CD4-positive, alpha-beta T cell treated with Interleukin-15 for 4 hours (primary cell): ENCODE measurements around the gene HPCAL1.

Experiments
- DNase-seq: peaks from one replicate; pipeline ENCODE4 v3.0.0-alpha.2; 2020; ENCODE audit warnings: low spot score

HPCAL1 gene

DNA sequence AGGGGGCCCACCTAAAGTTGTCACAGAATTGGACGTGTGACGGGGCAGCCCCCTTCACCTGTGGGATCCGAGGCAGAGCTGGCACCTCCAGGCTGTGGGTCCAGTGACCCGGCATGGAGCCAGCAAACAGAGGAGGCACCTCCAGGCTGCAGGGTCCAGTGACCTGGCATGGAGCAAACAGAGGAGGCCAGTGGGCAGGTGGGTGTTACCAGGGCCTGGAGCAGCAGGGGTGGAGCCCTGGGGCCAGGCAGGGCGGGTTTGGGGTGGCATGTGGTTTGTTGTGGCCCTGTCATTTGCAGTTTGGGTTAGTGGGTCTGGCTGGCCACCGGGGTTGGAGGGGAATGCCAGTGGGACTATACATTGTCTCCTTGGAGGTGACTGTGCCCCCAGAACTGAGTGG is 68.2 kb downstream of the HPCAL1 start:
- no peak for DNase-seq

DNA sequence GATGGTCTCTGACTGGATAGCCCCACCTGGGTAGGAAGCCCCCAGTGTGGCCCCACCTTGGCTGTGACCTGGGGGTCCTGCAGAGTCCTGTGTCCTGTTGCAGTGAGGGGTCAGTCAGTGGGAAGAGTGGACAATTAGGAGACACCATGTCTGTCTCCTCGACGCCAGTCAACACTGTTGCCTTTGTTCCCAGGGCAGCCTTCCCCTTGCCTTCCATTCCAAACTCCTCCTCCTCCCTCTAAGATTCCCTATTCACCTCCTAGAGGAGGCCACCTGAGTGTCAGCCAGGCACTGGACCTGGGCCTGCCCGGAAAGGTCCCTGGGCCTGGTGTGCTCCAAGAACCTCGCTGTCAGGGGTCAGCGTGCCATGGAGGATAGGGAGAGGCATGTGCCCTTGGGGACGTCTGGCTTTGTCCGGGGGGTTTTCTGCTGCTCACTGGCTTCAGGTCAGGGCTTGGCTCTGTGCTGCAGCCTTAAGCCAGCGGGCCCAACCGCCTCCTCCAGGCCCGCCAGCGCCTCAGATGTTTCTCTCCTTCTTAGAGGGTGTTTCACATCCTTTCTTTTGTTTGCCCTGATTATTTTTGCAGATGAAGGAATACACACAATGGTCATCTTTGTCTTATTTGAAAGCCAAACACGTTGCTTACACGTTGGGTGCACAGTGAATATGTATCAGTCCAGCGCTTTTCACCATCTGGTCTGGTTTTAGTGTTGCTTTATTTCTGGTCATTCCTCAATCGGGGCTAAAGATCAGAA is 68.9 kb downstream of the HPCAL1 start:
- no peak for DNase-seq

DNA sequence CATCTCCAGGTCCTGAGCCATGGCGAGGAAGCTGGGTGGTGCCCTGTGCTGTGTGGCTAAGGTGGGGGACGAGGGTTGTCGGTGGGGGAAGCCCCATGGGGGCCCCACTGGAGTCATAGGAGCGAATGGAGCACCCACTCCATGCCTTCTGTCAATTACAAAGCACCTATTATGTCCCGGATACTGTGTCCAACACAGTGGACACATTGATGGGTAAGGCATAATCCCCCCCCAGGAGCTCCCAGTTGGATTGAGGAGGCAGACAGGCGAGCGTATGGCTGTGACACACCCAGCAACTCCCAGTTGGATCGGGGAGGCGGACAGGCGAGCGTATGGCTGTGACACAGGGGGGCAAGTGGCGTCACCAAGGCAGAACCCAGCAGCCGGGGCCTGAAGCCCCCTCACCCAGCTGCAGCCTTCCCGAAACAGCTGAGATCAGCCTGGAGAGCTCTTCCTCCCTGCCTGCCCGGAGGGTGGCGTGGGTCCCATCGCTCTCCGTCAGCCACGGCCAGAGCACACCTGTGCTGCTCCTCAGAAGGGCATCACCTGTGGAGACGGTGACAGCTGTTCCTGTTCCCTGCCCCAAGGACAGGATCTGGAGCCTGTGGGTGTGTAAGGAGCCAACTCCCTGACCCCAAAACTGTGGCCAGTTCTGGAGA is 69.6 kb downstream of the HPCAL1 start:
- DNase-seq = no peak

DNA sequence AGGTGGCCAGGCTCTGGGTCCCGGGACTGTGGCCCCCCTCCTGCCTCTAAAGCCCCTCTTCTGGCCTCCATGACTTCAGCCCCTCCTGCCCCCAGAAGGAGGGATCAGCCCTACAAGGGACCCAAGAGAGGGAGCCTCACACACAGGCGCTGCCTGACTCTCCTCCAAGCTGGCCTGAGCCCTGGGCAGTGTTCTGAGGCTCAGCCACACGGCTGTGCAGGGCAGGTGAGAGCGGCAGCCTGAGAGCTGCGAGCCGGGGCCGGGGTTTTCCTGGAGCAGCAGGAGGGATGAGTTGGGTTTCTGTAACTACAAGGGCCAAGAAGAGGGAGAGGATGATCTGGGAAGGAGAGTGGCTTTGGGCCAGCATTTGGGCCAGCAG is 70.1 kb downstream of the HPCAL1 start:
- DNase-seq = no peak

DNA sequence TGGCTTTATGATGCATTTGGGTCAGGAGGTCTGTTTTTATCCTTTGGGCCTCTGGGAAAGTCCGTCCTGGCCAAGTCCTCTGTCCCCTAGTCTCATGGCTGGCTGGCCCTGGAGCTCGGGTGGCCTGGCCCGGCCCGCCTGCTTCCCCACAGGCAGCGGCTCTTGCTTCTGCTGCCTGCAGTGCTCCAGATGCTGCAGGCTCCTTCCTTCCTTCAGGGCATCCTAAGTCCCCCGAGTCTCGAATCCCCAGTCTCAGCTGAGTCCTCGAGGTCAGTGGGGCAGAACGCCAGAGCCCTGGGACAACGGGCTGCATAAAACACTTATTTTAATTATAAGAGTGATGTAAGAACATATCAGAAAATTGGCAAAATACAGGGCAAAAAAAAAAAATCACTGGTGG is 71.2 kb downstream of the HPCAL1 start:
- no peak for DNase-seq

DNA sequence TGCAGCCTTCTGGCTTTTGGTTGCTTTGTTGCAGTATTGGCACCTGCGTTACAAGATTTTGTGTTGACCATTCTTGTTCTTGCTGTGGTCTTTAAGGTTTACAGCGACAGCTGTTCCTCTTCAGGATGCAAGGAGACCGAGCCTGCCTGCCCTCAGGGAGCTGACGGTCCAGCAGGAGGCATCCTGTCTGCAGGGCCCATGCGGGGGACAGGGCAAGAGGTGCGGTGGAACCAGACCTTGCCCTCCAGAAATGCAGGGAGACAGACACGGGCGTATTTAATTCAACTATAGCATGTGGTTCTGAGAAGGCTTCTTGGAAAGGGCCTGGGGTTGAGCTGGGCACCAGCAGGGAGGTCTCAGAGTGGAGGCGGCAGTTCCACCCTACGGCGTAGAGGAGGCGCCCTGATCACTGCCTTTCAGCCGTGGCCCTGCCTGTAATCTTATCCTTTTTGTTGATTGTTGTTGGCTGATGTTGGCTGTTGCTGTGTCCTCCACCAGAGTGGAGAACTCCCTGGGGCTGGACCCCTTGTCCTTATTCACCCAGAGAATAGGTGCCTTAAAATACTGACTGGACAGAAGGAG is 71.7 kb downstream of the HPCAL1 start:
- no peak for DNase-seq

DNA sequence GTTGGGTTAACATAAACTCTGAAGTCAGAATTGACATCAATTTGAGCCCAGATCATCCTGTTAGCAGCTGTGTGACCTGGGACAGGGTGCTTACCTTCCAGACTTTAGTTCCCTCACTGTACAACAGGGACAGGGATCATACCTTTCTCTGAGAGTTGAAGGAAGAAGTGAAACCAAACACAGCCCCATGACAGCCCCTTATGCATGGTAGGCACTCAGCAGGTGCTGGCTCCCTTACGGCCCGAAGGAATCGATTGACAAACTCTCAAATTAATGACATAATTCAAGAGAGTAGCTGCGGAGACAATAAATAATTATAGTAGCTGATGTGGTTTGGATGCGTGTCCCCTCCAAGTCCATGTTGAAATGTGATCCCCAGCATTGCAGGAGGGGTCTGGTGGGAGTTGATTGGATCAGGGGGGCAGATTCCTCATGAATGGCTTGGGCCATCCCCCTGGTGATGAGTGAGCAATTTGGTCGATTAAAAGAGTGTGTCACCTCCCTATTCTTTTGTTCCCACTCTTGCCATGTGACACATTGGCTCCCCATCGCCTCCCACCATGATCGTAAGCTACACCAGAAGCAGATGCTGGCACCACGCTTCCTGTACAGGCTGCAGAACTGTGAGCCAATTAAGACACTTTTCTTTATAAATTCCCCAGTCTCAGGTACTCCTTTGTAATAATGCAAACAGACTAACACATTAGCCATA is 73.0 kb downstream of the HPCAL1 start:
- no peak for DNase-seq

DNA sequence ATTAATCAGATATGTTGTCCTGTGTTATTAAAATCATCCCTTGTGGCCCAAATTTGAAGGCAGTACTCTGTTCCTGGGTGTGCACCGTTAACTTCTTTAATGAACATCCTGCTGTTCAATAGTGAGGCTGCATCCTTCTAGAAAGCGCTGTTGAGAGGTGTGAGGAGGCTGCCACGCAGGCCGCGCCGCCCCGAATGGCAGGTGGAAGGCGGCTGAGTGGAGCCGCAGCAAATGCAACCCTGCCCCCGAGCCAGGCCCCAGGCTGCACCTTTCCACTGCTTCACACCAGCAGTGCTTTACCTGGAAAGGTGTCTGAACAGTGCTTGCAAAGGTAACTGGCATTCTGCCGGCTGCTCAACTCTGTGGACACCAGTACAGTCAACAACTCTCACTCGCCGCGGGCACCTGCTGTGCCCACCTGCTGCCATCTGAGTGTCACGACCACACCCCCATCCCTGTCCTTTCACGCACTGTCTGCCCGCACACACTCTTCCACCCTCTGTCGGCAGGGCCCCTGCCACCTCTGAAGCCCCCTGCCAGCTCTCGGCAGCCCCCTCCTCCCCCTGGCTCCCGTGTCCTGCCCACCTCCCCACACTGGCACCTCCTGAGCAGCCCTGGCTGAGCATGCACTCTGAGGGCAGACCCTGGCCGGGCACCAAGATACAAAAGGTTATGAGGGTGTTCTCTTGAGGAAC is 74.5 kb downstream of the HPCAL1 start:
- no peak for DNase-seq

DNA sequence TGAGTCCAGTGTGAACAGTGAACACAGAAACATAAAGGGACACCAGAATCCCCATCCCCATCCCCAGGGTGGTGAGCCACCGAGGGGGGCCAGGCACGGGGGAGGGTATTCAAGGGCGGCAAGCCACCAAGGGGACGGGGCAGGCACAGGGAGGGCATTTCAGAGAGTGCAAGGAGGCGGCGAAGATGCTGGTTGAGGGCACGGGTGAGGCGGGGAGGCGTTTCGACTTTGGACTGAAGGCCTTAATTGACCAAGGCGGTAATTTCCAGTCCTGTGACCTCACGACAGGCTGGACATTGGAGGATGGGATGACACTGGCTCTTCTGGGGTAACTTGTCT is 75.0 kb downstream of the HPCAL1 start:
- no peak for DNase-seq

DNA sequence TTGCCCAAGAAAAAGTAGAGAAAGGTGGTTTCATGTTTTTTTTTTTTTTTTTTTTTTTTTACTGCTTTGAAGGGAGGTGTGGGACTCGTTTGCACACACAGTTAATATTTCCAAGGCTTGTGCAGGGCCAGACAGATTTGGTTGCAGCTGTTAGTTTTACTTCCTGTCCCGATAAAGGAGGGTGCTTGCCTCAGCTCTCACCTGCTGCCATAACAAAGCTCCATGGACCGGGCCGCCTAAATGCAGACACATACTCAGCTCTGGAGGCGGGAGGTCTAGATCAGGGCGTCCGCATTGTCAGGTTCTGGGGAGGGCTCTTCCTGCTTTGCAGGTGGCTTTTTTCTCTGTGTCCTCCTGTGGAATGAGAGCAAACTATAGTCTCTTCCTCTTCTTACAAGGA is 75.5 kb downstream of the HPCAL1 start:
- no peak for DNase-seq

DNA sequence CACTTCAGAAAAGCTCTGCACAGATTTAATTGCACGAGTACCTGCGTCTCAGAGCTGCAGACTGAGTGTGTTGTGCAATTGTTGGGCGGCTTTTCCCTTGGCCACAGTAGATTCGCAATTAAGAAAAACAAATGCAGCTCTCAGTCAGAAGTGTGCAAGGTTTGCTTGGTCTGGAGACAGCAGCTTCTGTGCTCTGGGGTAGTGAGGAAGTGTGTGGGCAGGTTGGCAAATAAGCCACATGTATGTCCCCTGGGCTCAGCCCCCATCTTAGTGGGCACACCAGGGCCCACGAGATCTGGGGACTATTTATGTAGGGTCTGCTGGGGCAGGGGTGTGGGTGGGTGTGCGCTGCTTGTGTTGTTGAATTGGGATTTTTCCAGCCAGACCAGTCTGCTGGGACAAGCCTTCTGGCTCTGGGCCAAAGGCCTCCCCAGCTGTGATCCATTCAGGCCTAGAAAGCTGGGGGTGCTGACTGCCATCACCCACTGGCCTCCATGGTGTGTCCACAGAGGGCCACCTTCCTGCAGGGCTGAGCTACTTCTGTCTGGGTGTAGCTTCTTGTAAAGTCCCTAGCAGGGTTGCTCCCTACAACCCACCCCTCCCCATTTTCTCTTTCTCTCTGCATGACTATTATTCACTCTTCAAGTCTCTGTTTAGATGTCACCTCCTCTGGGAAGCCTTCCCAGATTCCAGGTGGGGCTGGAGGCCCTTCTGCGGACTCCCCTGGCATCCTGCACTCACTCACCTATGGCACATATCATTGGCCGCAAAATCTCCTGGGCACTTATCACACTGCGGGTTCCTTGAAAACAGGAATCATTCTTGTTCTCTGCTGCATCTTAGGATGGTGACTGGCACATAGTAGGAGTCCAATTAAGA is 77.6 kb downstream of the HPCAL1 start:
- DNase-seq = no peak

DNA sequence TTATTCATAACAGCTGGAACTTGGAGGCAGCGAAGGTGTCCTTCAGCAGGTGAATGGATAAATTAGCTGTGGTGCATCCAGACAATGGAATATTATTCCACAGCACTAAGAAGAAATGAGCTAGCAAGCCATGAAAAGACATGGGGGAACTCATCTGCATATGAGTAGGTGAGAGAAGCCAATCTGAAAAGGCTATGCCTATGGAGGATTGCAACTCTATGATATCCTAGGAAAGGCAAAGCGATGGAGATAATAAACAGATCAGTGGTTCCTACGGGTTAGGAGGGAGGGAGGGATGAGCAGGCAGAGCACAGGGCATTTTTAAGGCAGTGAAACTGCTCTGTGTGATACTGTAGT is 79.3 kb downstream of the HPCAL1 start:
- no peak for DNase-seq

DNA sequence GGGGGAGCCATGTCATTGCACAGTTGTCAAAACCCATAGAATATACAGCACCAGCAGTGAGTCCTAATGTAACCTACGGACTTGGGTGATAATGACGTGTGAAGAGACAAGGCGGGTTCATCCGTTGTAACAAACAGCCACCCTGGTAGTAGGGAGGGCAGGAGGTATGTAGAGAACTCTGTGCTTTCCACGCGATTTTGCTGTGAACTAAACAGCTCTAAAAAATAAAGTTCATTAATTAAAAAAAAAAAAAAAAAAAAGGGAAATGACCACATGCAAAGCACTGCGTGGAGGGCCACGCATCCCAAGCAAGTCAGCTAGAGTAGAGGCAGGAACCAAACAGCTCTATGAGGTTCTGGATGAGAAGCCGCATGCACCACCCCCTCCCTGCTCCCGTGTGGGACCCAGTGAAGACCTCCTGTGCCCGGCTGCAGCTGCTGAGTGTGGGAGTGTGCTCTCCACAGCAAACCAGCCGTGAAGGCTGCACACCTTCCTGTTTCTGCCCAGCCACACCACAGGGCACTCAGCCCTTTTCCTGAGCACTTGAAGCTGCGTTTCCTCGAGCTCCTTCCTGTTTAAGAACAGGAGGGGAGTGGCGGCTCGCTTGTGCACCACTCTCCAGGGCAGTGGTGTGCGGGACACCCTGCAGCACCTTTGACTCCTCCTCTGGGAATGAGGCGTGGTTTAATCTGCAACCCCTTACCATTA is 79.8 kb downstream of the HPCAL1 start:
- peak; percentile 23 for DNase-seq

DNA sequence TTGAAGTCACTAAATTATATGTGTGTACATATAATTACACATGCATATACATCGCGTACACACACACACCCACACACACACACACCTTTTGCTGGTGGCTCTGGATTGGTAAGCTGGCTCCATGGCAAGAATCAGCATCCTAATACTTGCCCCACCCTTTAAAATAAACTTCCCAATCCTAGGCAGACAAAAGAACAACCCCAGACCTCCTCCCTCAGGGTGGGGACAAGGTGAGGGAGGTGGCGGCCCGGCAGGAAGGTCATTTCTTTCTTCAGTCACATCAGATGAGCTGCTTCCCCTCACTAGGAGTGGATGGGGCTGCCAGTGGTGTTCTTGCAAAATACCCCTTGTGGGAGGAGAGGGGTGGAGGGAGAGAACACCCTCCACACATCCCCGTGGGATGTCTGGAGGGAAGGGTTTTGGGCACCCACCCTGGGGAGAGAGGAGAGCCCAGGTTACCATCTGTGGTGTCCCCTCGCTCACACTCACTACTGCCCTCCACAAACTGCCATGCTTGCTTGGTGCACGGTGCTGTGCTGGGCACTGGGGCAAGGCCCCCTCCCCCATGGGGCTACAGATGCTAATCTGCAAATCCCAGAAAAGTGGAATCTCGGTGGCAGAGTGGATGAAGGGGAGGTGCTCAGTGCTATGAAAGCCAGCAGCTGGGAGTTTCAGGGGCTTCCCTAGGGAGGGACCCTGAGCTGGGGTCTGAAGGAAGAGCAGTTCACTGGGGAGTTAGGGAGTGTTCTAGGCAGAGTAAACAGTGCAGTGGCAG is 81.4 kb downstream of the HPCAL1 start:
- no peak for DNase-seq

DNA sequence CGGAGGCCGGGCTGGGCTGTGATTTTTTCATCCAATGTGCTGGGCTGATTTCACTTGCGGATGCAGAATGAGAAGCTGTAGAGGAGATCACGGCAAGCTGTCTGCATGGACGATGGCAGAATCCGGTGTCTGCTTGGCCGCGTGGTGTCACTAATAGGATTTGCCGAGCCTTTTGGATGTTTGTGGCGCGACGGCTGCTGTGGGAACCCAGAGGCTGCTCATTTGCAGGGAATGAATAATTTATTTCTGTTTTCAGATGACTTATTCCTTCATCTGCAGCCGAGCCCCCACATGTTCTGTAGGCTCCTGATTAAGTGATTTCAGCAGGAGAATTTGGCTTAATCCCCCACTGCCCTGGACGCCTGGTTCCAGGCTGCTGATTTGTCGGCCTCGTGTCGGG is 82.8 kb downstream of the HPCAL1 start:
- no peak for DNase-seq

DNA sequence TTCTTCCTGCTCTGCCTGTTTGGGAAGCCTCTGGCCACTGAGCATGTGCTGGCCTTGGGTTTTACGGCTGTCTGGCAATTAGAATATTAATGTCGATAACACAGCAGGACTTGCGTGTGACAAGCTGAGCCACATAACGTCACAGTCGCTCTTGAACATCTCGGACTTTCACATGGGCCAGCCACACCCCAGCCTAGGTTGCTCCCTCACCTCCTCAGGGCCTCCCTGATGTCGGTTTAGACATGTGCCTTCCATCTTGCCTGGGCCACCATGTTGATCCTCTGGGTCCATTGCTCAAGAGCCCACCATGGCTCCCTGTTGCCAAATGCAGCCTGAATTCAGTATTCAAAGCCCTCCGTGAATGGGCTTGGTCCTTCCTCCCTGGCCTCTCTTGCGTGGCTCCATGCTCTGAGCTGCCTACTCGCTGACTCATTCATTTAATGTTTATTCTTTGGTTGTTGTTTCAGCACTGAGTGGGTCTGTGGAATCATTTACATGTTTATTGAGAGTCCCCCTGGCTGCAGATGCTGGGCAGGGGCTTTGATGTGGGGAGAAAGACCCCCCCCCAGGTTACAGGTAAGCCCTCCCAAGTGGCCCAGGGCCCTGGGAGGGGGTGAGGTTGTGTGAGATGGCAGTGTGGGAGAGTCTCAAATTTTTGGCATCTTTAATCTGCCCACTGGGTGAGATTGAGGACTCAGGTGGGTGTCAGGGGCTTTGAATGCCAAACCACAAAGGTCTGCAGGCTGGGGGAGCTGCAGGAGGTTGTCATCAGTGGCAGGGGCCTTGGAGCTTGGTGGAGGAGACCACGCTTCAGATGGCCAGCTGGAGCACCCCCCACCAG is 83.4 kb downstream of the HPCAL1 start:
- no peak for DNase-seq

DNA sequence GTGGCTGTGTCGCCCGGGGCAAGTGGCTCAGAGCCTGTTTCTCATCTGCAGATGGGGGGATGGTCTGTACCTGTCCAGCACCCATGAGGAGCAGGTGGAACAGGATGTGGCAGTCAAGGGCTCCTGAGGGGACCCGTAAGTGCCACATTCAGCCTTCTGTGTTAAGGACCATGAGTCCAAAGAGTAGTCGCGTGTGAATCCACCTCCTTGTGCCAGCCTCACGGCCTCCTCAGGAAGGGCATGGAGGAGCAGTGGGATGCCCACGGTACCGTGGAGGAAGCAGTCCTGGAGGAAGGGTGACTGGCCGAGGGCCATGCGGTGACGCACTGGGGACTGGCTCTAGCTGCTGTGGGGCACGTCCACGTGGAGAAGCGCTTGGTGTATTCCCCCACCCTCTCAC is 84.3 kb downstream of the HPCAL1 start:
- DNase-seq = no peak

DNA sequence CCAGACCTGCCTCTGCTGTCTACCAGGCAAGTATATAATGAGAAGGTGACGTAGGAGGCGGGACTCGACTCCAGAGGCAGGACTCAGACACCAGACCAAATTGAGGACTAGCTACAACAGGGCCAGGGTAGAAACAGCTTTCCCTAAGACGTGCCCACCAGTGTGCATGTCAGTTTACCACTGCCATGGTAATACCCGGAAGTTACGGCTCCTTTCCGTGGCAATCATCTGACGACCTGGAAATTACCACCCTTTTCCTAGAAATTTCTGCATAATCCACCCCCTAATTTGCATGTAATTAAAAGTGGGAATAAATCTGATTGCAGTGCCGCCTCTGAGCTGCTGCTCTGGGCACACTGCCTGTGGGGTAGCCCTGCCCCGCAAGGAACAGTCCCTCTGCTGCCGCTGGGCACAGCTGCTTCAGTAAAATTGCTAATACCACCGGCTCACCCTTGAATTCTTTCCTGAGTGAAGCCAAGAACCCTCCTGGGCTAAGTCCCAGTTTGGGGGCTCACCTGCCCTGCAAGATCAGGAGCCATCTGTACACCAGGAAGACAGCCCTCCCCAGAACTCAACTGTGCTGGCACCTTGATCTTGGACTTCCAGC is 86.4 kb downstream of the HPCAL1 start:
- no peak for DNase-seq

DNA sequence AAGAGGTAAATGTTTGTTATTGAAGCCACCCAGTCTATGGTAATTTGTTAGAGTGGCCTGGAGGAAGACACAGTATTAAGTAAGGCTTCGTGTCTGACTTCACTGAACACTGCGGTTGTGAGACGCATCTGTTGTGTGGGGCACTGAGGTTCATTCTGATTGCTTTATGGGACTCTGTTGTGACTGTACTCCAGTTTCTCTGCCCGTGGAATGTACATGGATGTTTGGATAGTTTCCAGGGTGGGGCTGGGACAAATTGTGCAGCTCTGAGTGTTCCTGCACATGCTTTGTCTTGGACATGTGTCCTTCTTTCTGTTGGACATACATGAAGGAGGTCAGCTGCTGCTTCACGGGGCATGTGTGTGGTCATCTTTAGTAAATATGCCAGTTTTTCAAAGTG is 86.9 kb downstream of the HPCAL1 start:
- no peak for DNase-seq
